B cell (primary cell): Measurements from ENCODE around the gene HSDL2.

ENCODE experiments used
- EZH2 ChIP-seq: IDR thresholded peaks from 2 replicates; pipeline ENCODE4 v1.6.1; 2012; ENCODE audit warnings: borderline replicate concordance, low read depth, mild to moderate bottlenecking, moderate library complexity, low read length; ENCODE audit not compliant: insufficient read depth, poor library complexity, severe bottlenecking
- TF ChIP-seq, protein P1 (sequence below): fragments of 200-600 bp; IDR thresholded peaks from one replicate; pipeline ENCODE4 v1.8.0; 2022; ENCODE audit warnings: antibody characterized with exemption, mild to moderate bottlenecking

DNA sequence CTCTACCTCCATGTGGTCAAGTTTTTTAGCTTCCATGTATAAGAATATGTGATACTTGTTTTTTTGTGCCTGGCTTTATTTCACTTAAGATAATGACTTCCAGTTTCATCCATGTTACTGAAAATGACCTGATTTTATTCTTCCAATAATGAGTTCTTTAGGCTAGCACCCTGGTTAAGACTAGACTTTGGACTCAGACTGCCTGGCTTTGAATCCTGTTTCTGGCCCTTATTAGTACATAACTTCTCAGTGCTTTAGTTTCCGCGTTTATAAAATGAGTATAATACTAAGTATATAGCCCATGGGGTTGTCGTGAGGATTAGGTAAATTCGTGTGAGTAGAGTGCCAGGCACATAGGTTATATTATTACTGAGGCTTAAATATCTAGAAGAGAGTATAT lies 125.2 kb downstream of the HSDL2 start:
- TF ChIP-seq, protein P1, sequence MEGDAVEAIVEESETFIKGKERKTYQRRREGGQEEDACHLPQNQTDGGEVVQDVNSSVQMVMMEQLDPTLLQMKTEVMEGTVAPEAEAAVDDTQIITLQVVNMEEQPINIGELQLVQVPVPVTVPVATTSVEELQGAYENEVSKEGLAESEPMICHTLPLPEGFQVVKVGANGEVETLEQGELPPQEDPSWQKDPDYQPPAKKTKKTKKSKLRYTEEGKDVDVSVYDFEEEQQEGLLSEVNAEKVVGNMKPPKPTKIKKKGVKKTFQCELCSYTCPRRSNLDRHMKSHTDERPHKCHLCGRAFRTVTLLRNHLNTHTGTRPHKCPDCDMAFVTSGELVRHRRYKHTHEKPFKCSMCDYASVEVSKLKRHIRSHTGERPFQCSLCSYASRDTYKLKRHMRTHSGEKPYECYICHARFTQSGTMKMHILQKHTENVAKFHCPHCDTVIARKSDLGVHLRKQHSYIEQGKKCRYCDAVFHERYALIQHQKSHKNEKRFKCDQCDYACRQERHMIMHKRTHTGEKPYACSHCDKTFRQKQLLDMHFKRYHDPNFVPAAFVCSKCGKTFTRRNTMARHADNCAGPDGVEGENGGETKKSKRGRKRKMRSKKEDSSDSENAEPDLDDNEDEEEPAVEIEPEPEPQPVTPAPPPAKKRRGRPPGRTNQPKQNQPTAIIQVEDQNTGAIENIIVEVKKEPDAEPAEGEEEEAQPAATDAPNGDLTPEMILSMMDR = no peak
- TF ChIP-seq EZH2 = no peak
